Astrocyte (in vitro differentiated cells and primary cell): Measurements from ENCODE around the gene C8B.

Experiments used
- EZH2 ChIP-seq: IDR thresholded peaks from 2 replicates; pipeline ENCODE4 v1.6.1; 2012; ENCODE audit warnings: mild to moderate bottlenecking, low read length, inconsistent platforms; ENCODE audit not compliant: insufficient read depth
- TF ChIP-seq, protein P1 (sequence below): IDR thresholded peaks from 2 replicates; pipeline ENCODE4 v1.5.1; 2011; ENCODE audit warnings: low read depth, mild to moderate bottlenecking, inconsistent platforms, low read length, moderate library complexity; ENCODE audit not compliant: insufficient read depth

DNA sequence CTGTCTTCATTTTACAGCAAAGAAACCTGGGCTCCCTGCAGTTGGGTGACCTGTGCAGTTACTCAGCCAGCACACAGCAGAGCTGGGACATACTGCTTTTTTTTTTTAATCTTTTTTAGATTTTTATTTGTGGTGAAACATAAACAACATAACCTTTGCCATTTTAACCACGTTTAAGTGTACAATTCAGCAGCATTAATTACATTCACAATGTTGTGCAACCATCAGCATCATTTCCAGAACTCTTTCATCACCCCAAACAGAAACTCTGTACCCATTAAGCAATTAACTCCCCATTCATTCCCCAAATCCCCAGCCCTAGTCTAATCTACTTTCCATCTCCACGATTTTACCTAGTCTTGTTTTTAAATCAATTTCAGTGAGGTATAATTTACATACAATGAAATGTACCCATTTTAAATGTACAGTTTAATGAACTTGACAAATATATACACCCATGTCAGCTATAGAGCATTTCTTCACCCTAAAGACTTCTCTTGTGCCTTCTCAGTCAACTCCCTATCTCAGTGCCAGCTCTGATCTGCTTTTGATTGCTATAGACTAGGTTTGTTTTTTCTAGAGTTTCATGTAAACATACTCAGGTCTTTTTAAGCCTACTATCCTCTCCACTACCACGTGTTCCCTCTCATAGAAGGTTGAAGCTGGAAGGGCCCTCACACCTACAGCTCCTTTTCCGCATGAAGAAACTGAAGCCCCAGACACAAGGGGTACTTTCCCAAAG is 37.8 kb upstream of the C8B start:
- TF ChIP-seq, protein P1, sequence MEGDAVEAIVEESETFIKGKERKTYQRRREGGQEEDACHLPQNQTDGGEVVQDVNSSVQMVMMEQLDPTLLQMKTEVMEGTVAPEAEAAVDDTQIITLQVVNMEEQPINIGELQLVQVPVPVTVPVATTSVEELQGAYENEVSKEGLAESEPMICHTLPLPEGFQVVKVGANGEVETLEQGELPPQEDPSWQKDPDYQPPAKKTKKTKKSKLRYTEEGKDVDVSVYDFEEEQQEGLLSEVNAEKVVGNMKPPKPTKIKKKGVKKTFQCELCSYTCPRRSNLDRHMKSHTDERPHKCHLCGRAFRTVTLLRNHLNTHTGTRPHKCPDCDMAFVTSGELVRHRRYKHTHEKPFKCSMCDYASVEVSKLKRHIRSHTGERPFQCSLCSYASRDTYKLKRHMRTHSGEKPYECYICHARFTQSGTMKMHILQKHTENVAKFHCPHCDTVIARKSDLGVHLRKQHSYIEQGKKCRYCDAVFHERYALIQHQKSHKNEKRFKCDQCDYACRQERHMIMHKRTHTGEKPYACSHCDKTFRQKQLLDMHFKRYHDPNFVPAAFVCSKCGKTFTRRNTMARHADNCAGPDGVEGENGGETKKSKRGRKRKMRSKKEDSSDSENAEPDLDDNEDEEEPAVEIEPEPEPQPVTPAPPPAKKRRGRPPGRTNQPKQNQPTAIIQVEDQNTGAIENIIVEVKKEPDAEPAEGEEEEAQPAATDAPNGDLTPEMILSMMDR = no peak
- TF ChIP-seq EZH2 = no peak
